Lung microvascular endothelial cell (primary cell): ENCODE measurements around the gene MSS51. TPM values are rescaled to one million over a fixed set of nuclear protein-coding genes. Genes with fewer than 3 reads are reported as not detected.
"Not testable (repeated sequence)": the region's sequence is repeated elsewhere in the genome, so short reads cannot be mapped to it uniquely, and the experiment has no call there.

Experiments
- DNase-seq, 2 donors: peaks; one replicate each; pipeline versions ENCODE4 v3.0.0 to v3.0.0-alpha.2; 2010; ENCODE audit warnings: low read depth in 2 of 2
- total RNA-seq: library from RNA; depleted of rRNA; stranded (reverse); fragments of >200 nt; gene quantifications from 2 replicates; pipeline ENCODE4 v1.2.1, GENCODE V29; 2014

Gene MSS51
- total RNA-seq, 1 donor from 2014 or later, result 0.60 TPM

DNA sequence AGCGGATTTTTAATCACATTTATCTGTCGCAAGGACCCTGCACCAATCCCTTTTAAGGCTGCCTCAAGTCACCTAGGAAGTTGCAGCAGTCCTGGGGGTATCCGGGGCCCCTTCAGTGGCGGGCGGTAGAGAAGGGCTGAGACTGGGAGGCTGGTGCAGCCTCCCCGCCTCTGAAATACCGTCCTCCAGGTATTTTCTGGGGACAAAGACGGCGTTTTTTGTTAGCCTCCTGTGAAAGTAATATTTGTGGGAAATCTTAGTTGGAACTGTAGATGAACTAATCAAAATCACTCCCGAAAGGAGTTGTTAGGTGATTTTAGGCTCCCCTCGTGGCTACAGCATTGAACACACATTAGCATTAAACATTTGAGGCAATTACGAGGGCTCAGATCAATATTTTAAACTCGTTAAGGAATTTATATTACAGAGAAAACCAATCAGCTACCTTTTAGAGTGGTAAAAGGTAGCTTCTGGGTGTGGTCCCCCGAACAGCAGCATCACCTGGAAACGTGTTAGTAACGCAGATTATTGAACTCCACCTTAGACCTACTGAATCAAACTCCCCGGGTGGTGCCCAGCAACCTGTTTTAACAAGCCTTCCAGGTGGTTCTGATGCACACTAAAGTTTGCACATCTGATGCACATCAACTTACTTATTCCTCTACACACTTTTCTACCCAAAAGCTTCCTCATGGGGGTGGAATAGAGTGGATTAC, 19.0 kb downstream of the MSS51 start:
- no peak for DNase-seq

DNA sequence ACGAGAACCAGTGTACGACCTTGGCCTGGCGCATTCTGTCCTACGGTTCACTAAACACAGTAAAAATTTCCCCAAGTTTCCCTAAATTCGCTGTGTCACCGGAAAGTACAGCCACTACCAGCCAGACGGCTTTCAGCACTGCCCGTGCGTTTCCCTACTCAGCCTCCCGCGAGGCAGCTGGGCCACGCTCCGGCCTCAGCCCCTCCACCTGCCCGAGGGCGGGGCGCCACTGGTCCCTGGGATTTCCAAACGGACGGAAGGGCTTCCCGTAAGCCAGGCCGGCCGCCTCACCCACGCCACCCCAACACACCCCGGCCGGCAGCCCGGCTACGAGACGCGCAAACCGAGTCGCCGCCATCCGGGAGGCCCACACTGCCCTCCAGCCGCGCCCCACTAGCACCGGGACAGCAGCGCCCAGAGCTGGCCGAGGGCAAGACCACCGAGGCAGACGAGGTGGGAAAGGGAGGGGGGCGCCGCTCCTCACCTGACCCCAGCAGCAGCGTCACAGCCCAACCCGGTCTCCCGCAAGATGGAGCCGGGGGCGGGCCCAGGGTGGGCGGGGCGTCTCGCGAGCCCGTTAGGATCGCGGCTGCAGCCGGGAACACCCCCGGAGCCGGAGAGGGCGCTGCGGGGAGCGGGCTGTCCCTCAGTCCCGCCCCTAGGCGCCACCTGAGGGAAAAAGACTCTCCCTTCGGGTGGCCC, 19.7 kb downstream of the MSS51 start, which contains the start of gene ANXA7:
Gene ANXA7, minus strand, starts transcription at position 531 of the 702 bp plus-strand sequence. CDS start 13,202 bp downstream, outside the sequence.
- peak; percentile 85 to 92 for DNase-seq

DNA sequence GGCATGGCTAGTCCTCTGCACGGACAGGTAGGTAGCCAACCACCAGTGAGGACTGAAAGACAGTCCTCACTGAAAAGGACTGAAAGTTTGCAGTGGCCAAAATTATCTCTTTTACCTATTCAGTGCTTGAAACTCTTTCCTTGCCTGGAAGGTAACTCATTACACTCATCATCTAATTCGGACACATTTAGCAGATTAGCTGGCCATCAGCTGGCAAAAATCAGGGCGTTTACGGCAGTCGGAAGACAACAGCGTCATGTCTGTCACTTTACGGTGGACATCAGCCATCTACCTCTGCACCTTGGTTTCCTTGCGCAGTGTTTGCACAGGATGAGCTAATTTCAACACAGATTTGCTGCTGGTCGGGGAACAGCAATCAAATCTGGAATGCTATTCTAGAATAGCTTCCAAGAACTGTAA, 20.2 kb downstream of the MSS51 start:
- peak in 1 of 2 donors; percentile 72 for DNase-seq

DNA sequence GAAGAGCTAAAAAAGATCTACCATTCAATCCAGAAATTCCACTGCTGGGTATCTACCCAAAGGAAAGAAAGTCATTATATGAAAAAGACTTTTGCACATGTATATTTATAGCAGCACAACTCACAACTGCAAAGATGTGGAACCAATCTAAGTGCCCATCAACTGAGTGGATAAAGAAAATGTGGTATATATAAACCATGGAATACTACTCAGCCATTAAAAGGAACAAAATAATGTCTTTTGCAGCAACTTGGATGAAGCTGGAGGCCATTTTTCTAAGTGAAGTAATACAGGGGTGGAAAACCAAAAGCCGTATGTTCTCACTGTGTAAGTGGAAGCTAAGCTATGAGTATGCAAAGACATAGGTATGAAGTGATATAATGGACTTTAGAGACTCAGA, 22.5 kb downstream of the MSS51 start:
- DNase-seq, result no peak

DNA sequence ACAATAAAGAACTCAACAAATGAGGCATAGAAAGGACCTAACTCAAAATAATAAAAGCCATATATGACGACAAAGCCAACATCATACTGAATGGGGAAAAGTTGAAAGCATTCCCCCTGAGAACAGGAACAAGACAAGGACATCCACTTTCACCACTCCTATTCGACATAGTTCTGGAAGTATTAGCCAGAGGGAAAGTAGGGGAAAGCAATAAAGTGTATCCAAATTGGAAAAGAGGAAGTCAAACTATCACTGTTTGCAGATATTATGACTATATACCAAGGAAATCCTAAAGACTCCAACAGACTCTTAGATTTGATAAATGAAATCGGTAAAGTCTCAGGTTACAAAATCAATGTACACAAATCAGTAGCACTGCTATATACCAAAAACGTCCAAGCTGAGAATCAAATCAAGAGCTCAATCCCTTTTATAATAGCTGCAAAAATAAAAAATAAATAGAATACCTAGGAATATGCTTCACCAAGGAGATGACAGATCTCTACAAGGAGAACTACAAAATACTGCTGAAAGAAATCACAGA, 24.3 kb downstream of the MSS51 start:
- DNase-seq, result no peak

DNA sequence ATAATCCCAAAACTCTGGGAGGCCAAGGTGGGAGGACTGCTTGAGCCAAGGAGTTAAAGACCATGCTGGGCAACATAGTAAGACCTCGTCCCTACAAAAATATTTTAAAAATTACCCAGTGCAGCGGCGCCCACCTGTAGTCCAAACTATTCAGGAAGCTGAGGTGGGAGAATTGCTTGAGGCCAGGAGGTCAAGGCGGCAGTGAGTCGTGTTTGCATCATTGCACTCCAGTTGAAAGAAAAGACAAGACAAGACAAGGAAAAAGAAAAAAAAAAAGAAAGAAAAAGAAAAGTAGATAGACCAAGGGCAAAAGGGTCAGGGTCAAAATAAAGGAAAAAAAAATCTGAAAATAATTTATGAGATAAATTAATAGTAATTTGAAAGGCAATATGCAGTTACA, 25.3 kb downstream of the MSS51 start:
- DNase-seq, result no peak

DNA sequence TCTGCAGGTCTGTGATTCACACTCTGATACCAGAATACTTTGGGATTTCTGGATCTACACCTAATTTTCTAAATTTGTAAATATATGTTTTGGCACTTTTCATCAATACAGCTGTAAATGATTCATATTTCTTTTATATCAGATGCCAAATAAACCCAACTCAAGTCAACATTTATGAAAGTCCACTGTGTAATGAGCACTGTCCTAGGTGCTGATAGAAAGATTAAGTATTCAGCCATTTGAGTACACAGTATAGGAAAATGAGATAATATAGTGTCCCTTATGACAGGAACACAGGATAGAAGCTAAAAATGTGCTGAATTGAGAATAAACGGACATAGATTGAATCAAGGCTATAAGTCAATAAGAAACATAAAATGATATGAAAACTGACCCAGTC, 25.9 kb downstream of the MSS51 start:
- no peak for DNase-seq

DNA sequence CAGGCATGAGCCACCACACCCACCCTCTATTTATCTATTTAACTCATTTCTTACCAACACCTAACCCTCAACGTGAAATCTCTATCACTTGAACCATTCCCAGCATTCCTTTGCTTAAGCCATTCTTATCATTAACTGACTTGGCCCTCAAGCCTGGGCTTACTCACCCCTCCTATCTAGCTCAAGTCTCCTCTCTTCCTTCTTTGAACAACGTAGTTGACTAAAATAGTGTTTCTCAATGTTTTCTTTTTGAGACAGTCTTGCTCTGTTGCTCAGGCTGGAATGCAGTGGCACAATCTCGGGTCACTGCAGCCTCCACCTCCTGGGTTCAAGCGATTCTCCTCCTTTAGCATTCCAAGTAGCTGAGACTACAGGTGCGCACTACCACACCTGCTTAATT, 26.5 kb downstream of the MSS51 start:
- no peak for DNase-seq

DNA sequence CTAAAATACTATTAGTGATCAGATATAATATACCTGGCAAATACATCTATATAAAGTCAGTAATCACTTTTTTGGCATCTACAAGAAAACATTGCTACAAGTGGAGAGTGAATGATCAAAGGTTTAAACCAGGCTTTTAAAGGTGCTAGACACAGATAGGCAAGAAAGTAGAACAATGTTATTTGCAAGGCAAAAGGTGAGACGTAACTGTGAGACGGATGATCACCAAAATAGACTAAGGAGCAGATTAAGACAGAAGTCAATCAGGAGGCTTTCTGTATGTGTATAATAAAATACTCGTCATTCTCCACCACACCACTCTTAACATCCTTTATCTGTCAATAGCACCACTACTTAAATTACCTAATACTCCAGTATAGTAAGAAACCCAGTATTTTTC, 27.8 kb downstream of the MSS51 start:
- no peak for DNase-seq

DNA sequence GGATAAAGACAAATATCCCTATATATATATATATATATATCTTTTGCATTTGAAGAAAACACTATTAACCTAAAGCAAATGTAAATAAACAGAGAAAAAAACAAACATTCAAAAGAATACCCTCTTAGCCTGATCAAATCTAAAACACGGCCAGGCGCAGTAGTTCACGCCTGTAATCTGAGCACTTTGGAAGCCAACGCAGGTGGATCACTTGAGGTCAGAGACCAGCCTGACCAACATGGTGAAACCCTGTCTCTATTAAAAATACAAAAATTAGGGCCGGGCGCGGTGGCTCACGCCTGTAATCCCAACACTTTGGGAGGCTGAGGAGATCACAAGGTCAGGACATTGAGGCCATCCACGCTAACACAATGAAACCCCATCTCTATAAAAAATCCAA, 28.7 kb downstream of the MSS51 start:
- no peak for DNase-seq

DNA sequence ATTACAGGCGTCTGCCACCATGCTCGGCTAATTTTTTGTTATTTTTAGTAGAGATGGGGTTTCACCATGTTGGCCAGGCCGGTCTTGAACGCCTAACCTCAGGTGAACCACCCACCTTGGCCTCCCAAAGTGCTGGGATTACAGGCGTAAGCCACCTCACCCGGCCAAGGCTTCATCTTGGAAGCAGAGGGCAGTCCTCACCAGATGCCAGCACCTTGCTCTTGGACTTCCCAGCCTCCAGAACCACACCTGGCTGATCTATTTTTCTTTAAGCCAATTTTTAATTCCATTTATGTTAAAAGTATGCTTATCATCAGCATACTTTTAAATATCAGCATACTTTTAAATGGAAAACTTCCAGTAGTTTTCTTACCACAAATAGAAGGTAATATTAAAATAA, 31.7 kb downstream of the MSS51 start:
- no peak for DNase-seq

DNA sequence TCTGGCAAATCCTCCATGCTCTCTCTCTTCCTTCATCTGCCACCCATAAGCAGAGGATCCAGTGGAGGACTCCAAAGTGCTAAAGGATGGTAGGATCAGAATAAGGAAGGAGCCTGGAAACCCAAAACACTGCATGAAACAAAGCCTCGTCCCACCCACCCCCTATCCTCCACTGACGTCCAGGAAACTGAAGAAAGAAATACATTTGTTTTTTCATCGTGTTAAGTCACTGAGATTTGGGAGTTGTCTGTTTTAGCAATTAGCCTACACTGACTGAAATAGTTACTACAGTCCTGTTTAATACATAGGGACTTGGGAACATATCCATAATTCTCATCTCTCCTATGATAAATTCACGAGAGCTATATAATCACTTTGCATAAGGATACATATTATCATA, 34.3 kb downstream of the MSS51 start:
- no peak for DNase-seq

DNA sequence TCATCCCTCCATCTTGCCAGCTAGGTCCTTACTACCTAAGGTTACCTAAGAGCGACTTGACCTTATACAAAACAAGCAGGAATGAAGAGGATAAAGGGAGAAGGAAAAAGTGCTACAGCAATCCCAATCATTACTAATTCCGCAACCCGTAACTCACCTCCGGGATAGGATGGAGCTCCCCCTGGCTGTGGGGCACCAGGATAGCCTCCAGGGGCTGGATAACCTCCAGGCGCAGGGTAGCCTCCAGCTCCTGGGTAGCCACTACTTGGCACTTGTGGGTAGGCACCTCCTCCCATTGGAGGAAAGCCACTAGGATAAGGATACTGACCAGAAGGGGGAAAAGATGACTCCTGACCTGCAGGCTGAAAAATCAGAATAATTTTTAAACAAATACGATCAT, 35.3 kb downstream of the MSS51 start:
- DNase-seq, result no peak

DNA sequence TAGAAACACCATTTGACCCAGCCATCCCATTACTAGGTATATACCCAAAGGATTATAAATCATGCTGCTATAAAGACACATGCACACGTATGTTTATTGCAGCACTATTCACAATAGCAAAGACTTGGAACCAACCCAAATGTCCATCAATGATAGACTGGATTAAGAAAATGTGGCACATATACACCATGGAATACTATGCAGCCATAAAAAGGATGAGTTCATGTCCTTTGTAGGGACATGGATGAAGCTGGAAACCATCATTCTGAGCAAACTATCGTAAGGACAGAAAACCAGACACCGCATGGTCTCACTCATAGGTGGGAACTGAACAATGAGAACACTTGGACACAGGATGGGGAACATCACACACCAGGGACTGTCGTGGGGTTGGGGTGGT, 39.0 kb downstream of the MSS51 start:
- not testable (repeated sequence) for DNase-seq

DNA sequence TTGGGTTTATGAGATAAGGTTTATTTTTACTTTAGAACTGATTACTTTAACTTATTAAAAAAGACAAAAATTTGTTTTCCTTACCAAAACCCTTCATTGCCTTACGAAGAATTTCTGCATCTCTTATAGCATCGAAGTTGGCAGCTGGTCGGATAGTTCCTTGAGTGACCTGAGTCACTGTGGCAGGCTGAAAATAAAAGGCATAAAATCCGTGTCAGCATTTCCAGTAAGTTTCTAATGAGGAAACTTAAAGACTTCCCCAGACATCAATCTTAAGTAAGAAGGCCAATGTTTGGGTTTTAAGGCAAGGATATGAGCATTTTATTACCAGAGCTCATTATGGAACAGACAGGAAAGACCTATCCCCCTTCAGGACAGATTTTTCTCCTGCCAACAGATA, 45.1 kb downstream of the MSS51 start:
- no peak for DNase-seq

DNA sequence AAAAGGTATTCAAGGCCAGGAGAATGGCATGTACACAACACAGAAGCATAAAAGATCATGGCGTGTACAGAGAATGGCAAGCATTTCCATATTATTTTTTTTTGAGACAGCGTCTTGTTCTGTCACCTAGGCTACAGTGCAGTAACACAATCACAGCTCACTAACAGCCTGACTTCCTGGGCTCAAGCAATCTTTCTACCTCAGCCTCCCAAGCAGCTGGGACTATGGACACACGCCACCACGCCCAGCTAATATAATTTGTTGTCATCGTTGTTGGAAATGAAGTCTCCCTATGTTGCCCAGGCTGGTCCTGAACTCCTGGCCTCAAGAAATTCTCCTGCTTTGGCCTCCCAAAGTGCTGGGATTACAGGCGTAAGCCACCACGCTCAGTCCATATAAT, 46.8 kb downstream of the MSS51 start:
- DNase-seq, result no peak

DNA sequence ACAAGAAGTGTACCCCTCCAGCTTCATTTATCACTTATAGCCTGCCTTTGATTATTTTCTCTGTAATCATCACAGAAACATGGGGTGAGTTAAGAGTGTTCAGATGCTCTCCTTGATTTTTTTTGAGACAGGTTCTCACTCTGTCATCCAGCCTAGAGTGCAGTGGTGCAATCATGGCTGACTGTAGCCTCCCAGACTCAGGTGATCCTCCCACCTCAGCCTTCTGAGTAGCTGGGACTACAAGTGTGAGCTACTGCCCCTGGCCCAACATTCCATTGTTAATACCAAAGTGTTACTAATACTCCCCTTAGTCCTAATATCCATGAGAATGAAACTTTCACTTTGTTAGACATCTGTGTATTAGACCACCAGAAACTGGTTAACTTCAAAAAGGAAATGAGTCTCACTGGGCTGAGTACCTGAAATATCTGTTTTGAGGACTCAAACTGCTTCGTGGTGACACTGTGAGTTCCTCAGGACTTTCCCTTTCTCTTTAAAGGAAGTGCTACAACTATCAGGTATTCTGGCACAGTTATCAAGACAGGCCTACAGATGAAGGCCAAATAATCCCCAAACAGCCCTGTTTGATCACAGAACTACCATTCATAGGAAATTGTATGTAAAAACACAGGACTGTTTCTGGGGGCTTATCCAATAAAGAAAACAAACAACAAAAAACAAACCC, 54.2 kb downstream of the MSS51 start:
- no peak for DNase-seq

DNA sequence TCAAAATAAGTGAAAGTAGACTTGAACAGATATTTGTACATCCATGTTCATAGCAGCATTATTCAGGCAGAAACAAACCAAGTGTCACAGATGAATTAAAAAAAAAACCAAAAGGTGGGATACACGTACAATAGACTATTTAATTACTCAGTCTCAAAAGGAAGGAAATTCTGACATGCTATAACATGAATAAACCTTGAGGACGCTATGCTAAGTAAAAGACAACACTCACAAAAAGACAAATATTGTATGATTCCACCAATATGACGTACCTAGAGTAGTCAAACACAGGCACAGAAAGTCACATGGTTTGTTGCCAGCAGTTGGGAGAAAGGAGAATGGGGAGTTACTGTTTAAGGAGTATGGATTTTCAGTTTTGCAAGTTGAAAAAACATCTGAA, 56.7 kb downstream of the MSS51 start:
- no peak for DNase-seq
